Measurements from ENCODE around the gene SLC35F6.

GRCh38 chr2:26717362-26717761 lies 46.7 kb upstream of the SLC35F6 start:
- TF ChIP-seq CTCF (conservative IDR thresholded peaks at IDR 0.05; ENCODE audit: low read depth, low read length) (no peak), EZH2 (IDR thresholded peaks at IDR 0.05; ENCODE audit: low read length, unreplicated experiment) (no peak)
